Spleen (tissue), 11 donors: ENCODE results near the gene NDNF. TPM values are rescaled to one million over a fixed set of nuclear protein-coding genes. Genes with fewer than 3 reads are reported as not detected.

ENCODE experiments used
- DNase-seq: peaks from one replicate; pipeline ENCODE4 v3.0.0-alpha.2; 2020
- H3K27ac ChIP-seq, 8 donors: fragments of 200-600 bp; sonication (generic) in 7 of 8; 1 replicate in 4 of 8; 2 replicates in 4 of 8; pipeline versions ENCODE4 v1.5.0 to v1.8.0; 2016 to 2021; ENCODE audit warnings: inconsistent platforms in 4 of 8, mild to moderate bottlenecking in 4 of 8, moderate library complexity in 1 of 8
- H3K27me3 ChIP-seq, 7 donors: fragments of 200-600 bp; sonication (generic) in 6 of 7; replicated peaks in 1 of 7; 1 replicate in 4 of 7; 2 replicates in 3 of 7; pipeline versions ENCODE4 v1.5.0 to v1.8.0; 2016 to 2021; ENCODE audit warnings: inconsistent platforms in 3 of 7, mild to moderate bottlenecking in 1 of 7
- H3K36me3 ChIP-seq, 6 donors: fragments of 200-600 bp; sonication (generic) in 5 of 6; 1 replicate in 4 of 6; 2 replicates in 2 of 6; pipeline versions ENCODE4 v1.5.0 to v1.8.0; 2016 to 2021; ENCODE audit warnings: inconsistent platforms in 2 of 6
- H3K4me1 ChIP-seq, 6 donors: fragments of 200-600 bp; sonication (generic) in 5 of 6; 1 replicate in 3 of 6; 2 replicates in 3 of 6; pipeline versions ENCODE4 v1.5.0 to v1.8.0; 2016 to 2021; ENCODE audit warnings: inconsistent platforms in 3 of 6
- H3K4me3 ChIP-seq, 8 donors: fragments of 200-600 bp; sonication (generic) in 7 of 8; 1 replicate in 4 of 8; 2 replicates in 4 of 8; pipeline versions ENCODE4 v1.5.0 to v1.8.0; 2016 to 2021; ENCODE audit warnings: inconsistent platforms in 4 of 8, mild to moderate bottlenecking in 4 of 8, moderate library complexity in 2 of 8
- H3K9me3 ChIP-seq, 8 donors: fragments of 200-600 bp; sonication (generic) in 7 of 8; 1 replicate in 4 of 8; 2 replicates in 4 of 8; pipeline versions ENCODE4 v1.5.0 to v1.8.0; 2016 to 2021; ENCODE audit warnings: inconsistent platforms in 4 of 8
- POLR2A ChIP-seq, 3 donors: fragments of 450-650 bp; IDR thresholded peaks; one replicate each; pipeline ENCODE4 v1.5.1; 2017; ENCODE audit warnings: antibody characterized with exemption in 3 of 3, mild to moderate bottlenecking in 1 of 3
- POLR2AphosphoS5 ChIP-seq, 3 donors: sonication (generic); formaldehyde crosslinking; IDR thresholded peaks; one replicate each; pipeline ENCODE4 v1.5.1; 2017; ENCODE audit warnings: antibody characterized with exemption in 3 of 3
- WGBS, 5 donors: extraction: QIAGEN DNeasy Blood & Tissue Kit in 3 of 5; methylation state at CpG; one replicate each; pipeline versions ENCODE4 v1.1.5 to v1.1.7; 2013 to 2018; 5-methylcytosine and 5-hydroxymethylcytosine counted together
- intact Hi-C: fragments of 100-400 bp; cut with DNase I; formaldehyde crosslinking; loops from one replicate; pipeline ENCODE4 v1.15.0; 2023; ENCODE audit warnings: low total_unique reads
- polyA plus RNA-seq, 3 donors: library from polyadenylated mRNA; stranded (reverse); fragments of 200-250 nt; gene quantifications; one replicate each; pipeline ENCODE4 v1.2.1, GENCODE V29; 2013
- total RNA-seq, 7 donors: library from RNA; depleted of rRNA in 3 of 7; stranded (reverse); fragments of >200 nt in 3 of 7; fragmentation: NEBNext Ultra II Directional in 4 of 7; extraction: Animal tissue kit (Norgen Biotek cat#: 25700) in 4 of 7; gene quantifications; one replicate each; pipeline versions ENCODE4 v1.1.0 to v1.2.1, GENCODE V29; 2016 to 2021
- TF ChIP-seq, protein P1 (sequence below), 11 experiments: fragments of 200-600 bp in 7 of 11; fragments of 450-650 bp in 4 of 11; sonication (generic) in 4 of 11; IDR thresholded peaks in 8 of 11; conservative IDR thresholded peaks in 3 of 11; 1 replicate in 7 of 11; 2 replicates in 4 of 11; pipeline versions ENCODE4 v1.4.0 to v1.8.0; 2016 to 2021; ENCODE audit warnings: antibody characterized with exemption in 11 of 11, inconsistent platforms in 4 of 11, mild to moderate bottlenecking in 1 of 11
- donor health status: healthy with polysubstance abuse.
- donor health status: DM: no; HTN: no; CAD: no; lungs with moderate emphysema.
- donor health status: DM: no; HTN: no; CAD: no.
- donor health status: Bipolar disorder and iron deficiency.
- donor health status: healthy.
- donor health status: DM: no; HTN: no; CAD: no.
- donor health status: DM: yes; HTN: yes; CAD: no.

NDNF gene
- total and polyA plus RNA-seq, 10 donors, result 0.03 to 0.82 (median 0.20) TPM; not detected in 3

DNA sequence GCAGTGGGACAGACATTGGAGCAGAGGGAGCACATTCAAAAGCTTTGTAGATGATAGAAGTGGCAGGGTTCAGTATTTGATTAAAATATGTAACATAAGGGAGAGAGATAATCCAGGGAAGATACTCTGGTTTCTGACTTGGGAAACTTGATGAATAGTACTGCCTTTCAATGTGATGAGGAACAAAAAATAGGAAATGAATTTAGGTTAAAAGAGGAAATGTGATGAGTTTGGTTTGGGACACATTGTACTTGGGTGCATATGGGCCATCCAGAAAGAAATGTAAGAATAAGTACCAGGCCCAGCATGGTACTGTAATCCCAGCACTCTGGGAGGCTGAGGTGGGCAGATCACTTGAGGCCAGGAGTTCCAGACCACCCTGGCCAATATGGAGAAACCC lies 20.9 kb upstream of the NDNF start:
- Histone ChIP-seq H3K27ac (peak overlapping the region in 1 of 8 donors; percentile 44), H3K4me3 (no peak overlapping the region), H3K36me3 (no peaks in the 10 kb centered on the region), H3K4me1 (no peaks in the 10 kb centered on the region), H3K27me3 (no peaks in the 10 kb centered on the region), H3K9me3 (no peaks in the 10 kb centered on the region)
- intact Hi-C loops, result no loop called here
- DNase-seq, result no peak
- TF ChIP-seq POLR2AphosphoS5 (IDR thresholded peaks at IDR 0.05), result no peak
- TF ChIP-seq, protein P1, sequence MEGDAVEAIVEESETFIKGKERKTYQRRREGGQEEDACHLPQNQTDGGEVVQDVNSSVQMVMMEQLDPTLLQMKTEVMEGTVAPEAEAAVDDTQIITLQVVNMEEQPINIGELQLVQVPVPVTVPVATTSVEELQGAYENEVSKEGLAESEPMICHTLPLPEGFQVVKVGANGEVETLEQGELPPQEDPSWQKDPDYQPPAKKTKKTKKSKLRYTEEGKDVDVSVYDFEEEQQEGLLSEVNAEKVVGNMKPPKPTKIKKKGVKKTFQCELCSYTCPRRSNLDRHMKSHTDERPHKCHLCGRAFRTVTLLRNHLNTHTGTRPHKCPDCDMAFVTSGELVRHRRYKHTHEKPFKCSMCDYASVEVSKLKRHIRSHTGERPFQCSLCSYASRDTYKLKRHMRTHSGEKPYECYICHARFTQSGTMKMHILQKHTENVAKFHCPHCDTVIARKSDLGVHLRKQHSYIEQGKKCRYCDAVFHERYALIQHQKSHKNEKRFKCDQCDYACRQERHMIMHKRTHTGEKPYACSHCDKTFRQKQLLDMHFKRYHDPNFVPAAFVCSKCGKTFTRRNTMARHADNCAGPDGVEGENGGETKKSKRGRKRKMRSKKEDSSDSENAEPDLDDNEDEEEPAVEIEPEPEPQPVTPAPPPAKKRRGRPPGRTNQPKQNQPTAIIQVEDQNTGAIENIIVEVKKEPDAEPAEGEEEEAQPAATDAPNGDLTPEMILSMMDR (IDR thresholded peaks at IDR 0.05 in 8 of 11, conservative IDR thresholded peaks at IDR 0.05 in 3 of 11), result no peak

DNA sequence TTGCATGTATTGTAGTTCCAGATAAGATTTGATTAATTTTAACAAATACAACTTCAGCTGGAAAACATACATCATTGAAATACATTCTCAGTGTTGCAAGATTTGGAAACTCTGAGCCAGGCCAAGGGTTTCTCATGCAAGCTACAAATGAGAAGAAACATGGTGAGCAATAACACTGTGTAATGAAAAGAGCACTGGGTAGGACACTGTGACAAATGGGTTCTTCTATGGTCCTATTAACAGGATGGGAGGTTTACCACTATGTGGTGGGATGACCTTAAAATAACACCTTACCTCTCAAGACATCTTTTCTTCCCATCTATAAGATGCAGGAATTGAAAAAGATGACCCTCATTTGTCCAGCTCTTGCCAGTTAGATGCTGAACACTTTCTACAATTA lies 19.6 kb upstream of the NDNF start:
- H3K36me3 ChIP-seq, result no peaks in the 10 kb centered on the region
- intact Hi-C loops, result no loop called here
- TF ChIP-seq POLR2AphosphoS5 (IDR thresholded peaks at IDR 0.05), result no peak
- TF ChIP-seq POLR2A (IDR thresholded peaks at IDR 0.05), result no peak
- TF ChIP-seq, protein P1 (IDR thresholded peaks at IDR 0.05 in 8 of 11, conservative IDR thresholded peaks at IDR 0.05 in 3 of 11), result no peak
- no peaks in the 10 kb centered on the region for H3K27me3 ChIP-seq
- no peak overlapping the region for H3K27ac ChIP-seq
- H3K4me1 ChIP-seq, result no peaks in the 10 kb centered on the region
- DNase-seq, result no peak
- H3K9me3 ChIP-seq, result no peaks in the 10 kb centered on the region
- no peak overlapping the region for H3K4me3 ChIP-seq

DNA sequence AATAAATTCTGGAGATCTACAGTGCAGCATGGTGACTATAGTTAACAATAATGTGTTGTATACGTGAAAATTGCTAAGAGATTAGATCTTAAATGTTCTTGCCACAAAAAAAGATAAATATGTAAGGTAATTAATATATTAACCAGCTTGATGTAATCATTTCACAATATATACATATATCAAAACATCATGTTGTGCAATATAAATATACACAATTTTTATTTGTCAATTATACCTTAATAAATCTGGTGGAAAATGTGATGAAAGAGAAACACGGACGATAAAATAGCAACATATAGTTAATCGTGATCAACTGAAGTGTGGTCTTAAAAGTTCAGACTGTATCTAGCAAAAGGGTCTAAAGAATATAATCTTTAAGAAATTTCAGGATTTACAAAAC lies 16.5 kb upstream of the NDNF start:
- intact Hi-C loops, result no loop called here
- TF ChIP-seq, protein P1 (IDR thresholded peaks at IDR 0.05 in 8 of 11, conservative IDR thresholded peaks at IDR 0.05 in 3 of 11), result no peak
- TF ChIP-seq POLR2A (IDR thresholded peaks at IDR 0.05) (no peak), POLR2AphosphoS5 (IDR thresholded peaks at IDR 0.05) (no peak)
- no peak for DNase-seq
- H3K27ac ChIP-seq, result no peak overlapping the region
- WGBS, 5 donors, result 91 to 97% (median 92%) methylated on average over 4 of the region's 4 CpGs
- peaks cover 0 to 3% (median 0%) of the 10 kb centered on the region in 8 donors for H3K9me3 ChIP-seq
- H3K27me3 ChIP-seq, result no peaks in the 10 kb centered on the region
- H3K4me3 ChIP-seq, result no peak overlapping the region
- H3K36me3 ChIP-seq, result no peaks in the 10 kb centered on the region
- H3K4me1 ChIP-seq, result no peaks in the 10 kb centered on the region

DNA sequence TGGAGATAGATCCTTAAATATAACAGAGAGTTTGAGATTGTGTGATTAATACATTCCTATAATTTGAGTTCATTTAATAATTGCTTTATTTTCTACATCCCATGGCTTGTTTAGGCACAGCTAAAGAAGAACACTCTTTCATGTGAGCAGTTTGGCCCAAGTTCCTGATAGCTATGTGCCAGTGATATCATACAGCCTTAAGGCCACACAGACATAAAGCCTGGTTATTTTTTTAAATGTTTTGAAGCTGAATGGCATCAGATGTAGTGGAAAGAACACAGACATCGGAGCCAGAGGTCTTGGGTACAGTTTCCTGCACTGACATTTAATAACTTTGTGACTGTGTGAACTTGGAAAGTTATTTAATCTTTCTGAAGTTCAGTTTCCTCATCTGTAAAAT lies 7.0 kb upstream of the NDNF start:
- no peak for DNase-seq
- H3K36me3 ChIP-seq, result no peaks in the 10 kb centered on the region
- intact Hi-C loops, result no loop called here
- TF ChIP-seq POLR2AphosphoS5 (IDR thresholded peaks at IDR 0.05) (no peak), POLR2A (IDR thresholded peaks at IDR 0.05) (no peak)
- TF ChIP-seq, protein P1 (IDR thresholded peaks at IDR 0.05 in 8 of 11, conservative IDR thresholded peaks at IDR 0.05 in 3 of 11), result no peak
- H3K27me3 ChIP-seq, result peaks cover 0 to 33% (median 10%) of the 10 kb centered on the region in 7 donors
- H3K27ac ChIP-seq, result no peak overlapping the region
- H3K9me3 ChIP-seq, result no peaks in the 10 kb centered on the region
- H3K4me1 ChIP-seq, result no peaks in the 10 kb centered on the region
- no peak overlapping the region for H3K4me3 ChIP-seq
- 64 to 88% (median 81%) methylated on average over 1 of the region's 1 CpG for whole genome bisulfite sequencing, 5 donors
